Tibial artery (tissue), 4 donors: Measurements from ENCODE around the gene ZBTB40.

Source experiments
- DNase-seq, 2 donors: peaks; one replicate each; pipeline ENCODE4 v3.0.0-alpha.2; 2019
- H3K27ac ChIP-seq, 2 donors: fragments of 200-600 bp; sonication (generic) in 1 of 2; 1 replicate in 1 of 2; 2 replicates in 1 of 2; pipeline ENCODE4 v1.5.1; 2018 to 2019; ENCODE audit warnings: mild to moderate bottlenecking in 1 of 2
- H3K27me3 ChIP-seq, 2 donors: fragments of 200-600 bp; sonication (generic) in 1 of 2; one replicate each; pipeline versions ENCODE4 v1.5.1 to v1.6.0; 2016 to 2019
- H3K36me3 ChIP-seq, 3 donors: fragments of 200-600 bp; sonication (generic) in 2 of 3; one replicate each; pipeline ENCODE4 v1.5.1; 2016 to 2019; ENCODE audit warnings: mild to moderate bottlenecking in 2 of 3
- H3K4me1 ChIP-seq, 4 donors: fragments of 200-600 bp; sonication (generic) in 2 of 4; 1 replicate in 3 of 4; 2 replicates in 1 of 4; pipeline ENCODE4 v1.5.1; 2016 to 2019
- H3K4me3 ChIP-seq, 2 donors: fragments of 200-600 bp; sonication (generic) in 1 of 2; 1 replicate in 1 of 2; 2 replicates in 1 of 2; pipeline ENCODE4 v1.5.1; 2018 to 2019; ENCODE audit warnings: mild to moderate bottlenecking in 2 of 2
- H3K9me3 ChIP-seq, 3 donors: fragments of 200-600 bp; sonication (generic) in 1 of 3; one replicate each; pipeline ENCODE4 v1.5.1; 2016 to 2019
- CTCF ChIP-seq, 2 experiments: fragments of 200-600 bp in 1 of 2; fragments of 450-650 bp in 1 of 2; IDR thresholded peaks; one replicate each; pipeline ENCODE4 v1.5.1; 2017 to 2019; ENCODE audit warnings: antibody characterized with exemption in 2 of 2, mild to moderate bottlenecking in 1 of 2, moderate library complexity in 1 of 2
- intact Hi-C: fragments of 100-400 bp; cut with DNase I; formaldehyde crosslinking; loops from one replicate; pipeline ENCODE4 v1.15.0; 2023; ENCODE audit warnings: low total_unique reads

ZBTB40 gene

GRCh38 chr1:22461100-22461499 lies 9.4 kb downstream of the ZBTB40 start:
- intact Hi-C loops, result no loop called here
- no peak for DNase-seq
- H3K27ac ChIP-seq, result no peak overlapping the region
- H3K27me3 ChIP-seq, result no peaks in the 10 kb centered on the region
- no peaks in the 10 kb centered on the region for H3K9me3 ChIP-seq
- H3K4me3 ChIP-seq, result no peak overlapping the region
- H3K4me1 ChIP-seq, result peaks cover 0 to 7% (median 3%) of the 10 kb centered on the region in 4 donors
- no peak for TF ChIP-seq CTCF (IDR thresholded peaks at IDR 0.05)
- H3K36me3 ChIP-seq, result no peaks in the 10 kb centered on the region

DNA sequence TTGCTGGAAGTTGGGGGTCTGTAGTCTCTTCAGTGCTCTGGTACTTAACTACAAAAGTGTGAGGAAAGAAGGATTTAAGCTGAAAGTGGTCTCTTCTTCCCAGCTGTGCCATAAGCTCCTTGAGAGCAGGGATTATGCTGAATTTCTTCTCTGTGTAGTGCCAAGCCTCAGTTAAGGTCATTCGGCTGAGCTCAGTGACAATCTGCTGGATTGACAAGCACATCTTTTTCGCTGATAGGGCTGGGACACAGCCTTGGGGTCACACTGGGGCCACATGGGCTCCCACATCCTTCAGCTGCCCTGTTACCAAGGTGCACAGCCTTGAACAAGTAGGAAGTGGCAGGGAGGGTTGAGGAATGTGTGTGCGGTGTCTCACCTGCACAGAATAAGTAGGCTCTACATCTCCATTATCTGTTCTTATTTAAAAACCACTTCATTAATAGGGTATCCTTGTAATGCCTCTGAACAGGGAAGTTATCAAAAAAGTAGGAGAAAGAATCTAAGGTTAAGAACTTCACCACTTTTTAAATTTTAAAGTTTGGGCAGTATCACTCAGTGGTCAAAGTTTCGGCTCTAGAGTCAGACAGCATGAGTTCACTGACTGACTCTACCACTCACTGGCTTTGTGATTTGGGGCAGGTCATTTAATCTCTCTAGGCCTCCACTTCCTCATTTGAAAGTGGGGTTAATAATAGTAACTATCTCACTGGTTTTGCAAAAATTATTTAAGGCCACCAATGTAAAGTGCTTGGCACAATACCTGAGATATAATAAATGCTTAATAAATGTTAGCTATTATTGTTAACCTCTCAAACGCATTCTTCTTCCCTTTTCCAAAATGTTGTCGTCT lies 10.3 kb downstream of the ZBTB40 start:
- peaks cover 0 to 7% (median 3%) of the 10 kb centered on the region in 4 donors for H3K4me1 ChIP-seq
- DNase-seq, result no peak
- H3K36me3 ChIP-seq, result no peaks in the 10 kb centered on the region
- intact Hi-C loops, result no loop called here
- H3K9me3 ChIP-seq, result no peaks in the 10 kb centered on the region
- TF ChIP-seq CTCF (IDR thresholded peaks at IDR 0.05), result no peak
- no peak overlapping the region for H3K27ac ChIP-seq
- H3K4me3 ChIP-seq, result no peak overlapping the region
- H3K27me3 ChIP-seq, result no peaks in the 10 kb centered on the region

GRCh38 chr1:22462928-22463327 lies 11.3 kb downstream of the ZBTB40 start:
- H3K4me3 ChIP-seq, result no peak overlapping the region
- DNase-seq, result no peak
- intact Hi-C loops, result no loop called here
- H3K9me3 ChIP-seq, result no peaks in the 10 kb centered on the region
- H3K27ac ChIP-seq, result no peak overlapping the region
- no peak for TF ChIP-seq CTCF (IDR thresholded peaks at IDR 0.05)
- no peaks in the 10 kb centered on the region for H3K27me3 ChIP-seq
- peaks cover 0 to 6% (median 2%) of the 10 kb centered on the region in 4 donors for H3K4me1 ChIP-seq
- H3K36me3 ChIP-seq, result no peaks in the 10 kb centered on the region

DNA sequence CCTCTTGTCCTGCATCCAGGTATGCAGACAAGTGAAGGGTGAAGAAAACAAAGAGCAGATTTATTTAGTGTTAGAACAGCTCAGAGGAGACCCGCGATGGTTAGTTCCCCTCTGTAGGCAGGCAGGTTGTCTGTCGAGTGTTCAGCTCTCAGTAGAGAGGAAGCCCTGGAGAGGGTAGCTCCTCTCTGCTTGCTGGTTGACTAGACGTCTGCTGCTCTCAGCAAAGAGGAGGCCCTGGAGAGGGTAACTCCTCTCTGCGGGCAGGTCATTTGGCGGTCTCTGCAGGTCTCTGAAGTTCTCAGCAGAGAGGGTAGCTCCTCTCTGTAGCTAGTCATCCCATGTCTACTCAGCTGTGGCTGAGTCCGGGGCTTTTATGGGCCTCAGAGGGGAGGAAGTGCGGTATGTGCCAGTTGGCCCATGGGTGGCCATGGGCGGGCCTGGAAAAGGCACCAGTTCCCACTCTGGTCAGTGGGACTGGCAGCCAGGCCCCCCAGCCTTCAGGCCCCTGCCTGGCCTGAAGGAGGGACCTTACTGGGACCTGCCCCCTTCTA lies 13.4 kb downstream of the ZBTB40 start:
- no peak for TF ChIP-seq CTCF (IDR thresholded peaks at IDR 0.05)
- Histone ChIP-seq H3K27me3 (no peaks in the 10 kb centered on the region), H3K36me3 (no peaks in the 10 kb centered on the region), H3K4me1 (peaks cover 0 to 7% (median 5%) of the 10 kb centered on the region in 4 donors), H3K27ac (no peak overlapping the region), H3K9me3 (no peaks in the 10 kb centered on the region), H3K4me3 (no peak overlapping the region)
- no peak for DNase-seq
- intact Hi-C loops, result no loop called here

- H3K4me3 ChIP-seq, result no peak overlapping the region
- no peaks in the 10 kb centered on the region for H3K9me3 ChIP-seq
- no peaks in the 10 kb centered on the region for H3K36me3 ChIP-seq
- no peak for DNase-seq
- no peak for TF ChIP-seq CTCF (IDR thresholded peaks at IDR 0.05)
- intact Hi-C loops, result no loop called here
- H3K27ac ChIP-seq, result no peak overlapping the region
- peaks cover 0 to 13% (median 10%) of the 10 kb centered on the region in 4 donors for H3K4me1 ChIP-seq
- H3K27me3 ChIP-seq, result no peaks in the 10 kb centered on the region
Measured at GRCh38 chr1:22465671-22466070, 14.0 kb downstream of the ZBTB40 start.
